Liver (tissue), 9 donors: ENCODE results near the gene DCN. TPM values are rescaled to one million over a fixed set of nuclear protein-coding genes. Genes with fewer than 3 reads are reported as not detected.

ENCODE experiments used
- DNase-seq: peaks from one replicate; pipeline ENCODE4 v3.0.0-alpha.2; 2017; ENCODE audit warnings: low spot score
- H3K27ac ChIP-seq, 2 donors: one replicate each; pipeline ENCODE4 v1.7.0; 2013; ENCODE audit warnings: inconsistent platforms in 2 of 2, low read length in 2 of 2, control low read depth in 1 of 2, low read depth in 1 of 2, mild to moderate bottlenecking in 1 of 2
- H3K27me3 ChIP-seq, 4 donors: one replicate each; pipeline versions ENCODE4 v1.6.1 to v1.7.0; 2013; ENCODE audit warnings: low read length in 3 of 4, inconsistent platforms in 1 of 4, mild to moderate bottlenecking in 1 of 4, moderate library complexity in 1 of 4; ENCODE audit not compliant: control insufficient read depth in 4 of 4, insufficient read depth in 4 of 4
- H3K36me3 ChIP-seq, 4 donors: one replicate each; pipeline versions ENCODE4 v1.6.1 to v1.7.0; 2013; ENCODE audit warnings: low read length in 3 of 4, mild to moderate bottlenecking in 3 of 4, low read depth in 1 of 4, moderate library complexity in 1 of 4; ENCODE audit not compliant: control insufficient read depth in 4 of 4, insufficient read depth in 3 of 4
- H3K4me1 ChIP-seq, 4 donors: one replicate each; pipeline versions ENCODE4 v1.6.1 to v1.7.0; 2013; ENCODE audit warnings: low read length in 3 of 4, mild to moderate bottlenecking in 3 of 4, moderate library complexity in 1 of 4; ENCODE audit not compliant: control insufficient read depth in 4 of 4, insufficient read depth in 4 of 4
- H3K4me3 ChIP-seq, 3 donors: one replicate each; pipeline versions ENCODE4 v1.6.1 to v1.7.0; 2013; ENCODE audit warnings: low read length in 3 of 3, control low read depth in 1 of 3, low read depth in 1 of 3, mild to moderate bottlenecking in 1 of 3
- H3K9ac ChIP-seq, 2 donors: one replicate each; pipeline ENCODE4 v1.7.0; 2013; ENCODE audit warnings: low read length in 2 of 2, mild to moderate bottlenecking in 2 of 2, moderate library complexity in 2 of 2, control low read depth in 1 of 2, low read depth in 1 of 2
- H3K9me3 ChIP-seq, 4 donors: one replicate each; pipeline versions ENCODE4 v1.6.1 to v1.7.0; 2013; ENCODE audit warnings: low read length in 3 of 4; ENCODE audit not compliant: control insufficient read depth in 4 of 4
- EGR1 ChIP-seq, 2 donors: IDR thresholded peaks; 2 replicates each; pipeline ENCODE4 v1.6.1; 2016 to 2018; ENCODE audit warnings: antibody characterized with exemption in 2 of 2, low read depth in 2 of 2
- FOXA2 ChIP-seq: IDR thresholded peaks from 2 replicates; pipeline ENCODE4 v1.6.1; 2016; ENCODE audit warnings: antibody characterized with exemption
- GABPA ChIP-seq, 2 donors: IDR thresholded peaks in 1 of 2; conservative IDR thresholded peaks in 1 of 2; 2 replicates each; pipeline ENCODE4 v1.6.1; 2016; ENCODE audit warnings: antibody characterized with exemption in 2 of 2, mild to moderate bottlenecking in 1 of 2, moderate library complexity in 1 of 2
- HNF4G ChIP-seq: IDR thresholded peaks from 2 replicates; pipeline ENCODE4 v1.6.1; 2016; ENCODE audit warnings: antibody characterized with exemption
- NR2F2 ChIP-seq: IDR thresholded peaks from 2 replicates; pipeline ENCODE4 v1.6.1; 2016; ENCODE audit warnings: antibody characterized with exemption
- RAD21 ChIP-seq, 2 donors: IDR thresholded peaks; 2 replicates each; pipeline ENCODE4 v1.6.1; 2016; ENCODE audit warnings: antibody characterized with exemption in 2 of 2, mild to moderate bottlenecking in 2 of 2
- REST ChIP-seq: IDR thresholded peaks from 2 replicates; pipeline ENCODE4 v1.6.1; 2016; ENCODE audit warnings: antibody characterized with exemption, mild to moderate bottlenecking
- RXRA ChIP-seq, 2 donors: IDR thresholded peaks; 2 replicates each; pipeline ENCODE4 v1.6.1; 2017 to 2018; ENCODE audit warnings: antibody characterized with exemption in 2 of 2, mild to moderate bottlenecking in 1 of 2
- TAF1 ChIP-seq: conservative IDR thresholded peaks from 2 replicates; pipeline ENCODE4 v1.6.1; 2016; ENCODE audit warnings: antibody characterized with exemption, mild to moderate bottlenecking
- YY1 ChIP-seq: IDR thresholded peaks from 2 replicates; pipeline ENCODE4 v1.6.1; 2016; ENCODE audit warnings: antibody characterized with exemption, mild to moderate bottlenecking
- WGBS: extraction: QIAGEN DNeasy Blood & Tissue Kit; methylation state at CpG from one replicate; pipeline ENCODE4 v1.1.7; 2013; 5-methylcytosine and 5-hydroxymethylcytosine counted together
- polyA plus RNA-seq, 2 donors: library from polyadenylated mRNA; stranded (reverse) in 1 of 2; unstranded in 1 of 2; fragments of 200-250 nt in 1 of 2; fragments of >200 nt in 1 of 2; fragmentation: Nextera tagmentation in 1 of 2; extraction: Ambion mirVana in 1 of 2; gene quantifications; one replicate each; pipeline versions ENCODE4 v1.2.1 to v1.2.3, GENCODE V29; 2013 to 2015
- total RNA-seq, 2 donors: library from RNA; depleted of rRNA; stranded (reverse); fragments of >200 nt; gene quantifications; one replicate each; pipeline ENCODE4 v1.2.3, GENCODE V29; 2014
- TF ChIP-seq, protein P1 (sequence below): IDR thresholded peaks from 2 replicates; pipeline ENCODE4 v1.6.1; 2016; ENCODE audit warnings: antibody characterized with exemption
- TF ChIP-seq, protein P2 (sequence below): fragments of 150-350 bp; IDR thresholded peaks from 2 replicates; pipeline ENCODE4 v1.5.1; 2017; ENCODE audit warnings: improper control_type of control experiment, low read depth, low read length; ENCODE audit not compliant: missing input control
- TF ChIP-seq, protein P3 (sequence below): IDR thresholded peaks from 2 replicates; pipeline ENCODE4 v1.6.1; 2016; ENCODE audit warnings: antibody characterized with exemption
- donor health status: healthy.
- donor health status: healthy.
- donor health status: healthy.
- donor health status: healthy.
- donor health status: healthy.

DCN gene
- total and polyA plus RNA-seq, 4 donors: 74.9 to 148 (median 98.6) TPM

GRCh38 chr12:91126516-91126915, 56.1 kb downstream of the DCN start:
- WGBS: 87% methylated on average over 1 of the region's 1 CpG
- no peak for TF ChIP-seq HNF4G
- TF ChIP-seq, protein P1, sequence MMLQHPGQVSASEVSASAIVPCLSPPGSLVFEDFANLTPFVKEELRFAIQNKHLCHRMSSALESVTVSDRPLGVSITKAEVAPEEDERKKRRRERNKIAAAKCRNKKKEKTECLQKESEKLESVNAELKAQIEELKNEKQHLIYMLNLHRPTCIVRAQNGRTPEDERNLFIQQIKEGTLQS: no peak
- DNase-seq: no peak

DNA sequence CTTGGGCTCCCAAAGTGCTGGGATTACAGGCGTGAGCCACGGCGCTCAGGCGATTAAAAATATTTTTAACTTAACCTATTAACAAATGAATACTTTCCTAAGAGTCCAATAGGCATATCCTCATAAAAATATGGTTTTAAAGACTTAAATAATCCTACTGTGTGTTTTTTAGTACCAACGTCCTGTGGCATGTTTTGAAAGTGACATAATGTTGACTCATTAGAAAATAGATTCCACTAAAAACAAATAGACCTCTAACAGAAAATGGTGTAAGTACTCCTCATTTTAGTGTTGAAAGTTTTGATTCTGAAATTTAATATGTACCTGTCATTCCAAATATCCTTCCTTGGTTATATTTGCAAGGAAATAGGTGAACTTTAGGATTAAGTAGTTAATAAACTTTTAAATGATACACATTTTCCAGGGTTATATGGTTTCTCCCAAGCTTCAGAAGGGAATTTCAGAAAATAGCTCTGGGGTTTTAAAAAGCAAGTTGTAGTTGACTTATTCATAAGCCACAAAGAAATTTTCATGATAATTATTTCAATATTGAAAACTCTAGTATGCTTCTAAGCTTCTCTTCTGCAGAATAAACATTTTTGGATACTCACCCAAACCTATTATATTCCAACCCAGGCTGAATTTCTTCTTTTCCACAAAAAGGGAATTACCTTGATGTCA, 59.2 kb downstream of the DCN start:
- 81% methylated on average over 5 of the region's 5 CpGs for WGBS
- no peak overlapping the region for H3K4me3 ChIP-seq

More at GRCh38 chr12:91126516-91126915, 56.1 kb downstream of the DCN start:
- no peaks in the 10 kb centered on the region for H3K36me3 ChIP-seq
- no peaks in the 10 kb centered on the region for H3K9me3 ChIP-seq
- H3K9ac ChIP-seq: no peak overlapping the region
- H3K4me3 ChIP-seq: no peak overlapping the region
- no peaks in the 10 kb centered on the region for H3K4me1 ChIP-seq
- no peak overlapping the region for H3K27ac ChIP-seq
- no peaks in the 10 kb centered on the region for H3K27me3 ChIP-seq

DNA sequence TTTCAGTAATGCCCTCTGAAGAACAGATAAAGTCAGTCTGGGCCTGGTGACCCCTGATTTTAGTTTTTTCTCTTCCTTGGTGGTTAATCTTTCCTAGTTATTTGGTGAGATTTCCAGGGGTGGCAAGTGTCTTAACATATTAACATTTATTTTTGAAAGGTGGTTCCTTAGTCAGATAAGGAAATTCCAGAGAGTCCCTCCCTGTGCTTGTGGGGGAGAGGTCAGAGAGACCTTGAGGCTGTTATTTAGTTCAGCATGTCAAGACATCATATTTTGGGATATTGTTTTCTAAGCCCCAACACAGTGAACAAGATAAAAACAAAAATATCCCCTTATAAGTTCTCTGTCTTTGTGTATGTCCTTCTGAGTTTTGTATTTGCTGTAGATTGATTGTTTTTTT, 61.8 kb downstream of the DCN start:
- Histone ChIP-seq H3K4me3 (no peak overlapping the region), H3K27me3 (no peaks in the 10 kb centered on the region), H3K27ac (no peak overlapping the region), H3K9ac (no peak overlapping the region), H3K9me3 (no peaks in the 10 kb centered on the region), H3K4me1 (no peaks in the 10 kb centered on the region), H3K36me3 (no peaks in the 10 kb centered on the region)
- DNase-seq: no peak
- TF ChIP-seq EGR1 (IDR thresholded peaks at IDR 0.05; ENCODE audit: low read depth in 2 of 2): no peak

More for the DNA sequence above, 59.2 kb downstream of the DCN start:
- Histone ChIP-seq H3K36me3 (no peaks in the 10 kb centered on the region), H3K9ac (no peak overlapping the region), H3K4me1 (no peaks in the 10 kb centered on the region), H3K9me3 (no peaks in the 10 kb centered on the region), H3K27ac (no peak overlapping the region), H3K27me3 (no peaks in the 10 kb centered on the region)
- DNase-seq: no peak
- TF ChIP-seq, protein P2, sequence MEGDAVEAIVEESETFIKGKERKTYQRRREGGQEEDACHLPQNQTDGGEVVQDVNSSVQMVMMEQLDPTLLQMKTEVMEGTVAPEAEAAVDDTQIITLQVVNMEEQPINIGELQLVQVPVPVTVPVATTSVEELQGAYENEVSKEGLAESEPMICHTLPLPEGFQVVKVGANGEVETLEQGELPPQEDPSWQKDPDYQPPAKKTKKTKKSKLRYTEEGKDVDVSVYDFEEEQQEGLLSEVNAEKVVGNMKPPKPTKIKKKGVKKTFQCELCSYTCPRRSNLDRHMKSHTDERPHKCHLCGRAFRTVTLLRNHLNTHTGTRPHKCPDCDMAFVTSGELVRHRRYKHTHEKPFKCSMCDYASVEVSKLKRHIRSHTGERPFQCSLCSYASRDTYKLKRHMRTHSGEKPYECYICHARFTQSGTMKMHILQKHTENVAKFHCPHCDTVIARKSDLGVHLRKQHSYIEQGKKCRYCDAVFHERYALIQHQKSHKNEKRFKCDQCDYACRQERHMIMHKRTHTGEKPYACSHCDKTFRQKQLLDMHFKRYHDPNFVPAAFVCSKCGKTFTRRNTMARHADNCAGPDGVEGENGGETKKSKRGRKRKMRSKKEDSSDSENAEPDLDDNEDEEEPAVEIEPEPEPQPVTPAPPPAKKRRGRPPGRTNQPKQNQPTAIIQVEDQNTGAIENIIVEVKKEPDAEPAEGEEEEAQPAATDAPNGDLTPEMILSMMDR: no peak
- no peak for TF ChIP-seq GABPA (IDR thresholded peaks at IDR 0.05 in 1 of 2, conservative IDR thresholded peaks at IDR 0.05 in 1 of 2)
- no peak for TF ChIP-seq FOXA2
- TF ChIP-seq TAF1: no peak
- no peak for TF ChIP-seq HNF4G

GRCh38 chr12:91119089-91119488, 63.5 kb downstream of the DCN start:
- H3K9me3 ChIP-seq: no peaks in the 10 kb centered on the region
- H3K9ac ChIP-seq: no peak overlapping the region
- WGBS: 85% methylated on average over 1 of the region's 1 CpG
- TF ChIP-seq TAF1 (no peak), FOXA2 (no peak), RXRA (IDR thresholded peaks at IDR 0.05) (no peak), YY1 (no peak), NR2F2 (no peak), EGR1 (IDR thresholded peaks at IDR 0.05; ENCODE audit: low read depth in 2 of 2) (no peak), RAD21 (IDR thresholded peaks at IDR 0.05) (no peak), REST (no peak)
- TF ChIP-seq, protein P3, sequence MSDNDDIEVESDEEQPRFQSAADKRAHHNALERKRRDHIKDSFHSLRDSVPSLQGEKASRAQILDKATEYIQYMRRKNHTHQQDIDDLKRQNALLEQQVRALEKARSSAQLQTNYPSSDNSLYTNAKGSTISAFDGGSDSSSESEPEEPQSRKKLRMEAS: no peak
- H3K4me3 ChIP-seq: no peak overlapping the region
- H3K27me3 ChIP-seq: no peaks in the 10 kb centered on the region
- no peak for DNase-seq
- no peak overlapping the region for H3K27ac ChIP-seq
- no peaks in the 10 kb centered on the region for H3K4me1 ChIP-seq
- H3K36me3 ChIP-seq: no peaks in the 10 kb centered on the region
